Tibial nerve (tissue), 3 donors: ENCODE results near the gene AMIGO2.

Source experiments
- CTCF ChIP-seq, 5 experiments: fragments of 200-600 bp in 3 of 5; fragments of 450-650 bp in 2 of 5; sonication (generic) in 3 of 5; IDR thresholded peaks; one replicate each; pipeline ENCODE4 v1.5.1; 2016 to 2019; ENCODE audit warnings: antibody characterized with exemption in 5 of 5, mild to moderate bottlenecking in 3 of 5, moderate library complexity in 2 of 5
- POLR2A ChIP-seq, 2 donors: fragments of 450-650 bp; IDR thresholded peaks; one replicate each; pipeline ENCODE4 v1.6.1; 2017; ENCODE audit warnings: antibody characterized with exemption in 2 of 2, mild to moderate bottlenecking in 2 of 2, moderate library complexity in 2 of 2

- no peak for TF ChIP-seq CTCF (IDR thresholded peaks at IDR 0.05)
- TF ChIP-seq POLR2A (IDR thresholded peaks at IDR 0.05) = no peak
Measured at GRCh38 chr12:47065546-47065945, 14.2 kb downstream of the AMIGO2 start.
